Measurements from ENCODE around the gene AP5Z1.

AP5Z1 gene, protein sequence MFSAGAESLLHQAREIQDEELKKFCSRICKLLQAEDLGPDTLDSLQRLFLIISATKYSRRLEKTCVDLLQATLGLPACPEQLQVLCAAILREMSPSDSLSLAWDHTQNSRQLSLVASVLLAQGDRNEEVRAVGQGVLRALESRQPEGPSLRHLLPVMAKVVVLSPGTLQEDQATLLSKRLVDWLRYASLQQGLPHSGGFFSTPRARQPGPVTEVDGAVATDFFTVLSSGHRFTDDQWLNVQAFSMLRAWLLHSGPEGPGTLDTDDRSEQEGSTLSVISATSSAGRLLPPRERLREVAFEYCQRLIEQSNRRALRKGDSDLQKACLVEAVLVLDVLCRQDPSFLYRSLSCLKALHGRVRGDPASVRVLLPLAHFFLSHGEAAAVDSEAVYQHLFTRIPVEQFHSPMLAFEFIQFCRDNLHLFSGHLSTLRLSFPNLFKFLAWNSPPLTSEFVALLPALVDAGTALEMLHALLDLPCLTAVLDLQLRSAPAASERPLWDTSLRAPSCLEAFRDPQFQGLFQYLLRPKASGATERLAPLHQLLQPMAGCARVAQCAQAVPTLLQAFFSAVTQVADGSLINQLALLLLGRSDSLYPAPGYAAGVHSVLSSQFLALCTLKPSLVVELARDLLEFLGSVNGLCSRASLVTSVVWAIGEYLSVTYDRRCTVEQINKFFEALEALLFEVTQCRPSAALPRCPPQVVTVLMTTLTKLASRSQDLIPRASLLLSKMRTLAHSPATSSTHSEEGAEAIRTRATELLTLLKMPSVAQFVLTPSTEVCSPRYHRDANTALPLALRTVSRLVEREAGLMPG

GRCh38 chr7:4775250-4775847 lies at the start of gene AP5Z1:
TSS of gene AP5Z1 (plus strand) at chr7:4775623. CDS start at chr7:4775716, 93 bp downstream.
- peak; percentile 97 for DNase-seq

DNA sequence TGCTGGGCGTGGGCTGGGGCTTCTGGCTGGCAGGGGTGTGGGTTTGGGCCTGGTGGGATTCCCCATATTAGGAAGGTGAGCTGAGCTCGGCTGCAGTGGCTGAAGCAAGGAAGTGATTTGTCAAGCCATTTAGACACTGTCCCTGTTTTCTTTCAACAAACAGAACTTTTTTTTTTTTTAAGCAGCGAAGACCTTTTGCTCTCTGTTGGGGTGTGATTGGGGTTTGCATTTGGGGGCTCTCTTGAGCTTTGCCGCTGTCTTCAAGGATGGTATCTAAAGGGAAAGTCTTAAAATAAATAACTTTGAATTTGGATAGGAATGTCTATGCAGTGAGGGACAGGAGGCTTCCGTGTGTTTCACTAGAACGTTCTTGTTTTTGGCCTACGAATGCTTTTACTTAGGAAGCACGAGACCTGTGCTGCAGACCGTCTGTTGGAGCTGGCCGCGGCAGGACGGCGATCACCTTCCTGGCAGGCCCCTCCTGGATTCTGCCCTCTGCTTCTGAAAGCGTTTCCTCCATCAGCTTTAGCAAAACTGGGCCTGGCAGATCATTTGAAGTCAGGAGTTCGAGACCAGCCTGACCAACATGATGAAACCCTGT lies 49.5 kb upstream of the AP5Z1 start:
- DNase-seq, result no peak

GRCh38 chr7:4726566-4726965 lies 48.9 kb upstream of the AP5Z1 start:
- no peak for DNase-seq

- DNase-seq, result no peak
These were observed 47.3 kb upstream of the AP5Z1 start for GRCh38 chr7:4727914-4728705.

- DNase-seq, result no peak
These were observed 46.2 kb upstream of the AP5Z1 start for GRCh38 chr7:4729266-4729665.

DNA sequence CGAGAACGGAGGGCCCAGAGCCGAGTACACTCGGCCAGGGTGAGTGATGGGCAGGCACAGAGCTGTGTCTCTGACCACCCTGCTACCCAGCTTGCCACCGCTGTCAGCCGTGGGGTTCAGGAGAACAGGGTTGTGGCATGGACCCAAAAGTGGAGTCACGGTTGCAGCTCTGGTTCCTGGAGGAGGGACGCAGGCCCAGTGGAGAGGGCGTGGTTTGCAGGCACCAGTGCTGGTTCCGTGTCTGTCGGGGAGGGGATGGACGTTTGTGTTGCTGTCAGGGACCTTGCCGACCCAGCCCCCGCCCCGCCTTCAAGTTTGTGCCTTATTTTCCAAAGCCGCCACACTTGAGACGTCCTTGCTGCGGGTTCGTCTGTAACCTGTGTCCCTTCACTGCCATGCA lies 45.1 kb upstream of the AP5Z1 start:
- DNase-seq, result no peak

DNA sequence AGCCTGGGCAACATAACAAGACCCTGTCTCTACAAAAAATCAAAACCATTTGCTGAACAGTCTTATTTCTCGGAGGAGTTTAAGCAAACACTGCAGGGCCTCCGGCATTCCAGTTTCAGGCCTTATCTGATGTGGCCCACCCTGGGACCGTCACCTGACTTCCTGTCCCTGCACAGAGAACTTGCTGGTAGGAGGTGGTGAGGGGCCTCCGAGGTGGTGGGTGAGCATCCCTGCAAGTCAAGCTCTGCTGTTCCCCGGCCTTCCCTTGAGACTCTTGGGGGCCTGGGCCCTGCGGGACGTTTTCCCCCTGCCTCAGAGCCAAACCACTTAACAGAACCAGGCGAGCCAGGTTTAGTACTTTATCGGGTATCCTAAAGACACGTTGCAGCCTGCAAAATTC lies 44.5 kb upstream of the AP5Z1 start:
- peak; percentile 65 for DNase-seq

GRCh38 chr7:4731803-4732202 lies 43.6 kb upstream of the AP5Z1 start:
- peak; percentile 67 for DNase-seq

DNA sequence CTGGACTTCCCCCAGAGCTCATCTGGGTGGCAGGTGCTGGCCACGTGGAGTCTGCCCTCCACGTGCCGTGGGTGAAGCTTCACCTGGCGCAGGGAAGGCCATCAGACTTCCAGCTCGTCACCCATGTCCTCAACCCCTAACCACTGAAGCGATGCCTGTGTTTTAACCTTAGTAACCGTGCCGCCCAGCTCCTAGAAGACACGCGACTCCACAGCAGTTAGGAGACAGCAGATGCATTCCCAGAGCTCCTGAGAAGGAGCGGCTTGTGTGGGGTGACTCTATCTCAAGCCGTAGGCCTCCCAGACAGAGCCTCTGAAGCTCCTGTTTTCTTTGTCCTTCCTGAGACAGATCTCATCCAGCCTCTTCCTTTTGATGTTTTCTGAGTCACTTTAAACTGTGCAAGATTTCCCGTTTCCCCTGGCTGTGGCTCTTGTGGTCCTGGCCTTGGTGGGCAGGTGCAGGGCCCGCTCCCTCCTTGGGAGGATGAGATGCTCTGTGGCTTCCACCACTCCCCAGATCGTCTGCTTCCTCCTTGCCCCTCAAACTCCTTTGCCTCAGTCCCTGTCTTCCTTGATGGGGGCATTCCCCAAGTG lies 41.4 kb upstream of the AP5Z1 start:
- peak; percentile 66 for DNase-seq

- no peak for DNase-seq
These were observed 40.7 kb upstream of the AP5Z1 start for GRCh38 chr7:4734587-4735345.

GRCh38 chr7:4737300-4737699 lies 38.1 kb upstream of the AP5Z1 start:
- DNase-seq, result no peak

GRCh38 chr7:4738711-4739527 lies 36.5 kb upstream of the AP5Z1 start:
- peak; percentile 94 for DNase-seq

DNA sequence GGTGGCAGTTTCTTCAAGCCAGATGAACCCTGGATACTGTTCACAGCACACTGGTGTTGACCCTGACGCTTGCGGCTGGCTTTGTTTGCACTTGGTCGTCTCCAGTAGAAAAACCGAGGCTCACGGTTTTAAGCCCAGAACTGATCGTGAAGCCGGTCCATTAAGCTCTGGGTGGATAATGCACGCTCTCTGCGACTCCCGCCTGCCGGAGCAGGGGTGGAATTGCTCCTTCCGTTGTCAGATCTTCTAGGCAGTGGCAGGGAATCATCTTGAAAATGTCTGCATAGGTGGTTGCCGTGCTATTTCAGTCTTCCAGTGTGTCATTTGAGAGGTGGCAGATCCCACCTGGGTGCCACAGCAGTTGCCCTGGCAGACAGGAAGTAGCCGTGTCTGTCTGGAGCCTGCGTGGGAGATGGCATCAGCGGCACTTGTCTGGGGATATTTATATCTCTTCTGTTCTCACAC lies 35.9 kb upstream of the AP5Z1 start:
- peak; percentile 58 for DNase-seq

GRCh38 chr7:4740796-4741195 lies 34.6 kb upstream of the AP5Z1 start:
- DNase-seq, result no peak

DNA sequence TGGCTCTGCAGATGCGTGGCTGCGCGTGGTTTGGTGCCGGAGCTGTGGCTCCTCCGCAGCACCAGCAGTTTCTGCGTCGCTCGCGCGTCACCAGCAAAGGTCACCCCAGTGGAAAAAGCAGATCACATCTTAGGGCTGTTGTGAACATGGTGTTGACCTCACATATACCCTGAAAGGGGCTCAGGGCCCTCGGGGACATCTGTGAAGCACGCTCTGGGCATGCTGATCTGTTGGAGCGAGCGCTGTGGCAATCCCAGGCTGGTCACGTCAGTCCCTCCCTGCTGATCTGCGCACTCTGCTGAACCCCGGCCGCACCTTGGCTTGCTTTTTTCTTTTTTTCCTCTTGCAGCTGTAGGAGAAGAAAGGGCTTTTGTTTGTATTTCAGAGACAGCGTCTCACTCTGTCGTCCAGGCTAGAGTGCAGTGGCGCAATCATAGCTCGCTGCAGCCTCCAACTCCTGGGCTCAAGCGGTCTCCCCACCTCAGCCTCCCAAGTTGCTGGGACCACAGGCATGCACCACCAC lies 33.3 kb upstream of the AP5Z1 start:
- no peak for DNase-seq

- no peak for DNase-seq
These were observed 32.6 kb upstream of the AP5Z1 start for GRCh38 chr7:4742852-4743251.

DNA sequence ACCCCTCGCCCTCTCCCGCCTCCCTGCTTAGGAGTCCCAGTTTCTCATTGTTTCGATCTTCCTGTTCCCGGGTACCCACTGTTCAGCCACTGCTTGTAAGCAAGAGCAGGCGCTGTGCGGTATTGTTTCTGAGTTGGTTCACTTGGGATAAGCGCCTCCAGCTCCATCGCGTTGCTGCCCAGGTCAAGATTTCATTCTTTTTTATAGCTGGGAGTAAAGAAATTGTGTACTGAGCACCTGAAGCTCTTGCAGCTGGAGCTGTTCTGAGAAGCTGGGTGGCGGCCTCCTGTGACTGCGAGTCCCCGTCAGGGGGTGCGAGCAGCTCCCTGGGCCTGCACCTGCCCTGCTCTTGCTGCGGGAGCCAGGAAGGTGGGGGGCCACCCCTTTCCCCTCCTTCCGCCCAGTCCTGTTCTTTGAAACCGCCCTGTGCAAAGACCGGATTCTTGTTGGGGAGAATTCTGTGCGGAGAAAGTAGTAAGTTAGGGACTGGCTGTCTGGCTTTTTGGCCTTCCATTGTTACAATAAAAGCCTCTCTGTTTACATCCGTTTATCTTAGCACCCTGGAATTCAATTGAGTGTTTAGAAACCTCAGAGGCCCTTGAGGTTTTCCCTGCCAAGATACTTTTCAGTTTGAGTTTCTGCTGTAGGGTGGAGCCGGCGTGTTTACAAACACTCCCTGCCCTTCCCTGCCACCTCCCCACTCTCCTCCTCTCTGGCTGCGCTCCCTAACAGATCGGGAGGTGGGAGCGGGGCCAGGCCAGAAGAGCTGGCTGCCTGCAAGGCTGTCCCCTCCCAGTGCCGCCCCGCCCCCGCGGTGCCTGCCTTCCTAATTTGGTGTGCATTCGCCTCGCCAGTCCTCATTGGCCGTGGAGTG lies 30.8 kb upstream of the AP5Z1 start:
- peak; percentile 100 for DNase-seq

DNA sequence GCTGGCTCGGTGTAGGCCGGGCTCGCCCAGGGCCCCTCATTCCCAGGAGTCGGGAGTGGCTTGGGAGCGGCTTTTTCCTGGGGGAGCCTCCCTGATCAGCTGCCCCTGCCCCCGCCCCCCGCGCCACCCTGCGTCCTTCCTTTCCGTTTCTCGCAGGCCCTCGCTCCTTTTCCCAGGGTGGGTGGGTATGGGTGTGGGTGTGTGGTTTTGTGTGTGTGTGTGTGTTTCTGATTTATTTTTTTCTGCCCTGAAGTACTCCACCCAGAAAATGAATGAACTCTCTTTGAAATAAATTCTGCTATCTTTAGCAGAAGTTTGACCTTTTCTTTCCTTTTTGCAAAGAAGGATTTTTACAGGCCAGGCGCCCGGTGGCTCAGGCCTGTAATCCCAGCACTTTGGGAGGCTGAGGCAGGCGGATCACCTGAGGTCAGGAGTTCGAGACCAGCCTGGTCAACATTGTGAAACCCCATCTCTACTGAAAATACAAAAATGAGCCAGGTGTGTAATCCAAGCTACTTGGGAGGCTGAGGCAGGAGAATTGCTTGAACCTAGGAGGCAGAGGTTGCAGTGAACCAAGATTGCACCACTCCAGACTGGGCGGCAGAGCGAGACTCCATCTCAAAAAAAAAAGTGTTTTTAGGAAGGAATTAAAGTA lies 30.0 kb upstream of the AP5Z1 start:
- no peak for DNase-seq
